Fibroblast of lung (primary cell): ENCODE measurements around the gene EXOC6B.
A peak's percentile ranks its signal among the peaks of the same experiment; 100 is the strongest.

Experiments
- CTCF ChIP-seq, 2 donors: IDR thresholded peaks in 1 of 2; conservative IDR thresholded peaks in 1 of 2; 1 replicate in 1 of 2; 2 replicates in 1 of 2; pipeline ENCODE4 v1.5.1; 2011 to 2012; ENCODE audit warnings: low read length in 2 of 2, control low read depth in 1 of 2, inconsistent platforms in 1 of 2, low read depth in 1 of 2, mild to moderate bottlenecking in 1 of 2
- EZH2 ChIP-seq: IDR thresholded peaks from 2 replicates; pipeline ENCODE4 v1.5.1; 2012; ENCODE audit warnings: low read length, control low read depth, mild to moderate bottlenecking; ENCODE audit errors: missing control alignments

- TF ChIP-seq CTCF (conservative IDR thresholded peaks at IDR 0.05 in 1 of 2, IDR thresholded peaks at IDR 0.05 in 1 of 2; ENCODE audit: low read depth in 1 of 2, low read length in 2 of 2): peak; percentile 68 to 80
- no peak for TF ChIP-seq EZH2
Measured at GRCh38 chr2:72859831-72860262, 34.0 kb upstream of the EXOC6B start.
